GM19099 (cell line): ENCODE data around the gene OPN4.

Experiments used
- POLR2A ChIP-seq: IDR thresholded peaks from 3 replicates; pipeline ENCODE4 v1.6.1; 2011; ENCODE audit warnings: low read depth; ENCODE audit not compliant: insufficient read length; ENCODE audit errors: extremely low read depth

Gene OPN4

DNA sequence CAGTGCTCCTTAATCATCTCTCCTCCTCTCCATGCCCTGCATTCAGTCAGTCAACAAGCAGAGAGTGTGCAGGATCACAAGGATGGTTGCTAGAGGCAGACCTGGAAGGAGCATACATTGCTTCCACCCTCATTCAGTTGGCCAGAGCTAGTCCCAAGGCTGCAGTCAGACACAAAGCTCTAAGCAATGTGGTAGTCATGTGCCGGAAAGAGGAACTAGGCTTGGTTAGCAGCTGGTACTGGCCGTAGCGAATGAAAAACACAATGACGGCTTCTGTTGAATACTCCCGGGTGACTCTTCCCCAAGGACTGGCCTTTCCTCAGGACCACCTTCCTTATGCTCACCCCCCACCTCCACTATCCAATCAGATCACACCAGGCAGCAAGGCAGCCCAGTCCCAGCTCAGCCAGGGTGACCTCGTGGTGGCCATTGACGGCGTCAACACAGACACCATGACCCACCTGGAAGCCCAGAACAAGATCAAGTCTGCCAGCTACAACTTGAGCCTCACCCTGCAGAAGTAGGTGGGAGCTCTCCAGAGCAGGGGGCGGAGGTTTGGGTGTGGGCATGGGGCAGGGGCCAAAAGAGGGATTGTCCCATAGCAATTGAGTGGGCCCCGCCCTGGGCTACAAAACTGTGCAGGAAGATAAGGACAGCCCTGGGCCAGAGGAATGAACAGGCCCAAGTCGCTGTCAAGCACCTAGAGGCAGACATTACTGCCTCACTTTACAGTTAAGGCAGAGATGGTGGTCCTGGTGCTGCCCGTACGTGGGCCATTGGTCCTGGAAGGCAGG, 24.8 kb downstream of the OPN4 start:
- TF ChIP-seq POLR2A: no peak

DNA sequence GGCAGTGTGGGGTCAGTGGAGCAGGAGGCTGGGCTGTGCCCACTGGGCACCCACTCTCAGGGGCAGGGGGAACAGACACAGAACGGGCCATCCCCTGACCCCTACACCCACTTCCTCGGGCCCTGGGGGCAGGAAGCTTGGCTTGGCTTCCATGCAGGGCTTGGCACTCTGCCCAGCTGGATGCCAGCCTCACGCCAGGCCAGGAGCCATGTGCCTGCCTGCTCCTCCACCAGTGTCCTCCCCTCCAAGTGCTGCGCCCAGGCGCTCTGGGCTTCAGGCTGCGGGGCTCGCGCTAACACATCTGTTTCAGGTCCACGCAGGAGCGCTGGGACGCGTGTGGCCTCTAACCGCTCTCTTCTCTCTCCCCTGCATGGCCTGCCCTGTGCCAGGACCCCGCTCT, 26.7 kb downstream of the OPN4 start:
- no peak for TF ChIP-seq POLR2A

DNA sequence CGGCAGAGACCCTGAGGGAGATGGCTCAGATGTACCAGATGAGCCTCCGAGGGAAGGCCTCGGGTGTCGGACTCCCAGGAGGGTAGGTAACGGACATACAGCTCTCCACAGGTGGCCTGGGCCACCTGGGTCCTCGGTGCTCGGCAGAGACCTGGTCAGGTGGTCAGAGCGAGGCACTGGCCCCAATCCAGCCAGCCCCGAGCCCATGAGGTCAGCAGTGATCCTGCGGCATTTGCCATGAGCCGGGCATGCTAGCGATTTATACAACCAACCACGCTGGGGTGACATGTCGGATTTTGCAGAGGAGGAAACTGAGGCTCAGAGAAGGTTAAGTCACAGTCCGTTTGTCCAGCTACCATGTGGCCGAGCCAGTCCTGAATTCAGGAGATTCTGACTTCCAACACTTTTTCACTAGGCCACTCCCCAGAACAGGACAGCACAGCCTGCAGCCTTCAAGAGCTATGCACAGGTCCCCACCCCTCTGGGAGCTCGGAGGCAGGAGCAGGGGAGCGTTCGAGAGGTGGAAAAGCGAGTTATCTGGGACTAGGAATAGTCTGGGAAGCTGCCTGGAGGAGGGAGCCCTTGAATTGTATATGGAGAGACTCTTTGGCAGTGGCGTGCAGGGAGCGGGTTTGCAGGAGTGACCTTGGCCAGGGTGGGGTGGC, 27.5 kb downstream of the OPN4 start:
- no peak for TF ChIP-seq POLR2A

DNA sequence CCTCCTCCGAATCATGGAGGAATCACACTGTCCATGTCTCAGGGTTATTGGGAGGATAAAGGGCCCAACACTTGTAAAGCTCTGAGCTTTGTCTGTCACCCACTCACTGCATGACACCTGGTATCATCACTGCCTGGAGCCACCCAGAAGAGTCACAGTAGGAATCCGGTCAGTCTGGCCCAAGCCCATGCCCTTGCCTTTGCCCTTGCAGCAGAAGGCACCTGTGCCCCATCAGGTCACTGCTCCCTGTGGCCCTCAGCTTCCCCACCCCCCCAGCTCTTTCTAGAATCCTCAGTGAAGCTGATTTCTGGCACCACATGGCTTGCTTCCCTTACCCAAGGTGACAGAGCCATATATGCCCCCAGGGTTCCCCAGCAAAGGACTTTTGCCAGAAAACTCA, 28.3 kb downstream of the OPN4 start:
- no peak for TF ChIP-seq POLR2A

DNA sequence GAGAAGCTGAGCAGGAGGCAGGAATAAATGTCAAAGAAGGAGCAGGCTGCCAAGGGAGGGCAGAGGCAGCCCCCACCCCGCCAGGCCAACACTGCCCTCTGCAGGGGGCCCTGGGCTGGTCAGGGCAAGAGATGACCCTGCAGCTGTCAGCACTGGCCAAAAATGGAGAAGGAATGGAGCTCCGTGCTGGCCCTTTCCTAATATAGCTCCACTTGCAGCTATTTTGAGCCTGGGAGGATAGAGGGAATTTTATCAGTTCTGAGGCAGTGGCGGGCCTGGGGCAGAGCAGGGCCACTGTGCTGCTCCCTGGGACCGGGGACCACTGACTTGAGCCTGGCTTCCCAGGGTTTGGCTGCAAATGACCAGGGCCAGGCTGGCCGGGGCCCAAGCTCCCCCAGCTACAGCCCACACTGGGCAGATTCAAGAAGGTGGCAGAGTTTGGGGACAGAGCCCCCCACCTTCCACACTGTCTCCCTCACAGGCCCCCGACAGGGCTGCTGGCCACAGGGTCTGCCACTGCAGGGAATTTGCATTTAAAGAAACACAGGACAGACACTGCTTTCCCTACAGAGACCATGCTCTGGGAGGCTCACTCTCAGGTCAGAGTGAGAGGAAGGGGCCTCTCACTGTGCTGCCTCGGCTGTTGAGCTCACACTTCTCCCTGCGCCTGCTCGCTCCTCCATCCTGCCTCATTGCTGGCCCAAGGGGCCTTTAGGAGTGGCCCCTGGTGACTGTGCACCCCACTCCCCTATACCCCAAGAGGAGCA, 30.2 kb downstream of the OPN4 start:
- no peak for TF ChIP-seq POLR2A

DNA sequence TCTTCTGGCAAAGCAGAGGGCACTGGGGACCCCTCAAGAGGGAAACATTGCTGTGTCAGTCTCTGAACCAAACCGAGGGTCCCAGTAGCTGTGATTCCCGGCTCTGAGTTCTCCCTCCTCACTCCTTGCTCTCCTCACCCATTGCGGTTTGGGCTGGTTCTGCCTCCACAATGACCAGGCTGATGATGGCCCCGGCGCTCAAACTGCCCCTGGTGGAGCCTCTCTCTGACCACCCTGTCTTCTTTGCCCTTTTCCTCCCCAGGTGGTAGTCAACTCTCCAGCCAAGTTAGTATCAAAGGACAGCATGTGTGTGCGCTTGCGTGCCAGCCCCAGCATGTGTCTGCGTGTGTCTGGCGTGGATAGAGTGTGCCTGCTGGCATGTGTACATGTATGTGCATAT, 31.1 kb downstream of the OPN4 start:
- TF ChIP-seq POLR2A: no peak

DNA sequence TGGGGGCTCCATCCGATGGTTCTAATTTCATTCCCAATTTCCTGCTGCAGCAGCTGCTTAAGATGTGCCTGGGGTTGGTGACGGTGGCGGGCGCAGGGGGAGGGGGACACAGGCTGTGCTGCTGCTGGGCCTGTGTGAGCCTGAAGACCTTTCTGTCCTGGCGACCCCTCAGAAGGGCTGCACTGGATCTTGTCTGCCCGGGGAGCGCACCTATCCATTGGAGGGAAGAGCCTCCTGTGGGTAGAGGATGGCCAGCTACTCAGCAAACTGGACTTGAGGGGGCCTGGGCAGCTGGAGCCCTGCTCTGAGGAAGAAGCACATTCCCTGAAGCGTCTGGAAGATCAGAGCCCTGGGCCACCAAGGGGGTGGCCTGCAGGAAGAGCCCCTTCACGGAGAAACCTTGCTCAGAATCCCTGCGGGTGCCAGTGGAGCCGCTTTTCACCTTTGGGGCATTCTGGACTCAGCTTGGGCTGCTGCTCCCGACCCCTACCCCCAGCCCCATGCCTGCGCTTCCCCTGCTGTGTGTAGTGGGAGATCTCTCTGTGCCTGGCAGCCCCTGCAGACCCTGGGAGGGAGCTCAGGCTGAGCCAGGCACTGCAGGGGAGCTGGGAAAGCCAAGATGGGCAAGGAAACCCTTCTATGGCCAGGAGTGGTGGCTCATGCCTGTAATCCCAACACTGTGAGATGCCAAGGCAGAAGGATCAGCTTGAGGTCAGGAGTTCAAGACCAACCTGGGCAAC, 31.7 kb downstream of the OPN4 start:
- no peak for TF ChIP-seq POLR2A

DNA sequence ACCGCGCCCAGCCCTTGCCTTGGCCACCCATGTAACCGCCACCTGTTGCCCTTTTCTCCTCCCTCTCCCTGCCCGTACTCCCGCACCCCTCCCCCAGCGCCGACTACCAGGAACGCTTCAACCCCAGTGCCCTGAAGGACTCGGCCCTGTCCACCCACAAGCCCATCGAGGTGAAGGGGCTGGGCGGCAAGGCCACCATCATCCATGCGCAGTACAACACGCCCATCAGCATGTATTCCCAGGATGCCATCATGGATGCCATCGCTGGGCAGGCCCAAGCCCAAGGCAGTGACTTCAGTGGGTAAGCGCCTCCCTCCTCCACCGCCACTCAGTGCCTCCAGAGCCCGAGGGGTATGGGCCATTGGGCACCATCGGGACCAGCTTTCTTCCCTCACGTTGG, 32.6 kb downstream of the OPN4 start:
- TF ChIP-seq POLR2A: no peak

DNA sequence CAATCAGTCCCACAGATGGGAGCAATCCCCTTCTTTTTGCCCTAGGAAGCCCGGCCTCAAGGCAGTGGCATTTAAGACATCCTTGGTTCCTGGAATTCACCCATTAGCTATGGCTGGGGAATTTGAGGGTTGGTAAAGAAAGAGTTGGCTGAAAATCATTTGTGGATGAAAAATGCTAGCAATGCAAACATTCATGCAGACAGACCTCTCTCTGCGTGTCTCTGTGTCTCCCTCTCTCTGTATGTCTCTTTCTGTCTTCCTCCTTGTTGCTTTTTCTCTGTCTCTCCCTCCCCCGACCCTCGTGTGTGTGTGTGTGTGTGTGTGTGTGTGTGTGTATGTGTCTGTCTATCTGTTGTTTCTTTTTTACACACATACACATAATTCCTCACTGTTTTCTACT, 33.4 kb downstream of the OPN4 start:
- TF ChIP-seq POLR2A: no peak

DNA sequence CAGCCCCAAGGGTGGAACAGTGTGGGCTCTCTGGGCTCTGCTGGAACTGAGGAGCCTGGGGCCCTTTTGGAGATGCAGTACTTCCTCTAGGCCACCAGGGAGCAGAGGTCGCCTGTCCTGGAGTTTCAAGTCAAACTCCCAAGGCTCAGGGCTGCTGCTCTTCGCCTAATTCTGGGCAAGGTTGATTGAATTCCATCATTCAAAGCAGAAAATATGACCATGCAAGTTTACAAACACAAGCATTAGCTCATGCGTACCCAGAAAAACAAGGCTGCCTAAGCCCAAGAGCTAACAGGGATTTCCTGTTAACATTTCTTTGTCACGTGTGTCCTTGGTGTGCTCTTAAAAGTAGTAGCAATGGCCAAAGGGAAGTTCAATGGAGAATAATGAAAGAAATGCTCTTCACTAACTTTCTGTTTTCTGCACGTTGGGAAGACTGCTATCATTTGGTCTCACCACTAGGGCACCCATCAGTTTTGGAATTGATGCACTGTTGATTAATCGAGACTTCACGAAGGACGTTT, 34.1 kb downstream of the OPN4 start:
- no peak for TF ChIP-seq POLR2A

DNA sequence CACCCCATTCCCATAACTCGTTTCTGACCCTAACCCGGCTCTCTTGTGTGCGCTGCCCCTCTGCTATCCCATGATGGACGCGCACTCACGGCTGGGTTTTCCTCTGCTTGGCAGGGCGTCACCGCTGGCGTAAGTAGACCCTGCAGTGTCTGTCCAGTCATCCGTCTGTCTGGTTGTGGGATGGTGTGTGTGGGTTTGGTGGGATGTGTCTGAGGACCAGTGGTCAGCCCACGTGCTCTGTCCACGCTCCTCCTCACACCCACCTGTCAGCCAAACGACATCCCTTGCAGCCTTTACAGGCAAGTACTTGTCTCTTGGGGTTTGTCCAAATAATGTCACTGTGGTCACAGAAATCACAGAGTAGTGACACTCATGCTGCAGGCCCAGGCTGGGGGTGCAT, 34.8 kb downstream of the OPN4 start:
- no peak for TF ChIP-seq POLR2A

DNA sequence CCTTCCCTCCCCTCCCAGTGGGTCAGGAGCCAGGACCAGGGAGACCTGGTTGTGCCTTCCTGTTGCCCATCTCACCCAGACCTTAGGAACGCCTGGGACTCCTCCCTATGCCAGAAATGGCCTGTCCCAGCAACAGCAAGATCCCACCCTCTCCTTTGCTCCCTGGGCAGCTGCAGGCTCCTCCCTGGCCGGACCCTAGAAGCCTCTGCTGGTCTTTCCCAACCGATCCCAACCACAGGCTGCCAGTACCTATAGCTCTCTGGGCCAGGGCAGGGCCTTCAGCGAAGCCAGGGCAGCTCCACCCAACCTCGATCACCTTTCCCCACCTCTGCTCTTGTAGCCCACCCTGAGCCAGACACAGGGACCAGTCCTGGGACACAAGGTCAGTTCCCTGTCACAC, 35.9 kb downstream of the OPN4 start:
- TF ChIP-seq POLR2A: no peak

DNA sequence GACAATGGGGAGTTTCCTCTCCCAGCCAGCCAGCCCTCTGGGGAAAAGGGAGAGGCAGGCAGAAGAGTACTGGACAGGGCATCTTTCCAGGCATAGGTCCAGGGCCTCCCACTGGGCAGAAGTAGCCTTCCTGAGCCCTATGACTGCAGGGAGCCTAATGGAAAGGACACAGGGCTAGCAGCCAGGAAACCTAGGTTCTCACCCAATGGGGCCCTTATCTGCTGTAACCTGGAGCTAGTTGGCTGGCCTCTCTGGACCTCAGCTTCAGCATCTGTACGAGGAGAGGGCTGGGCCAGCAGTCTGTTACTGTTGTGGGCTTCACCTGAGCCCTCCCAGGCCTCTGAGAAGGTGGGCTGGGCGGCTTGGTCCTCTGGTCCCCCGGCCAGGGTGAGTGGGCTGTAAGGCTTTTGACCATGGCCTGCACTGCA, 36.3 kb downstream of the OPN4 start:
- TF ChIP-seq POLR2A: no peak

DNA sequence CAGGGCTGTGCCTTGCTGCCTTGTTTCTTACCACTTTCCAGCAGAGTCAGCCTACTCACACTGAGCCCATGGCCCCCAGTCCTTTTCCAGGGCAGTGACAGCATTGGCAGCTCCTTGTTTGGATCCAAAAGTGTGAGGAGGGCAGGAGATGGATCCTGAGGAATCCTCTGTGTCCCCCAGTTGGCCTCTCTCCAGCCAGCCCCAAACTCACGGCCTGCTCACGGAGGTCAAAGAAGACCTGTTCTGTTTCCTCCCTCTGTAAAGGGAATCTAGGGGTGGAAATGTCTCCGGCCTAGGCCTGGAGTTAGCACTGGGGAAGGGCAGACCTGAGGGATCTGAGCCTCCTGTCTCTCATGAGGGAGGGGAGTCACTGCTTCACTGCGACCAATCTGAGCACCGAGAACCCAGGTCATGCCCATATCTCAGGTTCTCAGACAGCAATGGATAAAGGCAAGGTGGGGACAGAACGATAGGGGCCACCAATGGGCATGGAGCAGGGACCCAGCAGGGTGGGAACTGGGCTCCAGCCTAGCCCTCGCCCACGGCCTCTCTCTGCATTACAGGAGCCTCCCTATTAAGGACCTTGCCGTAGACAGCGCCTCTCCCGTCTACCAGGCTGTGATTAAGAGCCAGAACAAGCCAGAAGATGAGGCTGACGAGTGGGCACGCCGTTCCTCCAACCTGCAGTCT, 37.1 kb downstream of the OPN4 start:
- TF ChIP-seq POLR2A: no peak
